Kidney (tissue), 14 donors: ENCODE measurements around the gene LDLRAD3. TPM values are rescaled to one million over a fixed set of nuclear protein-coding genes. Genes with fewer than 3 reads are reported as not detected.
A peak's percentile ranks its signal among the peaks of the same experiment; 100 is the strongest.

Experiments used
- DNase-seq, 5 donors: peaks; one replicate each; pipeline ENCODE4 v3.0.0-alpha.2; 2013 to 2020
- FAIRE-seq: peaks from 2 replicates; lab custom pipeline; 2012; peaks lifted over from hg19 to GRCh38; lab: Jason Lieb, UNC
- H3K27ac ChIP-seq, 2 donors: one replicate each; pipeline ENCODE4 v1.7.0; 2013; ENCODE audit warnings: low read depth in 2 of 2, low read length in 2 of 2, inconsistent platforms in 1 of 2
- H3K27me3 ChIP-seq: one replicate; pipeline ENCODE4 v1.7.1; 2013; ENCODE audit warnings: low read length, inconsistent platforms; ENCODE audit not compliant: control insufficient read depth, insufficient read depth
- H3K36me3 ChIP-seq, 3 donors: one replicate each; pipeline versions ENCODE4 v1.7.0 to v1.7.1; 2013; ENCODE audit warnings: low read length in 3 of 3, control low read depth in 1 of 3, inconsistent platforms in 1 of 3; ENCODE audit not compliant: insufficient read depth in 3 of 3, control insufficient read depth in 2 of 3
- H3K4me1 ChIP-seq, 3 donors: one replicate each; pipeline versions ENCODE4 v1.7.0 to v1.7.1; 2013; ENCODE audit warnings: low read length in 3 of 3, inconsistent platforms in 1 of 3, low read depth in 1 of 3; ENCODE audit not compliant: control insufficient read depth in 2 of 3, insufficient read depth in 2 of 3
- H3K4me3 ChIP-seq, 3 donors: one replicate each; pipeline versions ENCODE4 v1.7.0 to v1.8.1; 2013; ENCODE audit warnings: low read length in 3 of 3, control low read depth in 1 of 3, inconsistent platforms in 1 of 3
- H3K9ac ChIP-seq, 3 donors: one replicate each; pipeline versions ENCODE4 v1.7.0 to v1.7.1; 2013; ENCODE audit warnings: low read length in 3 of 3, control low read depth in 1 of 3, inconsistent platforms in 1 of 3
- H3K9me3 ChIP-seq, 3 donors: one replicate each; pipeline versions ENCODE4 v1.7.0 to v1.7.1; 2013; ENCODE audit warnings: low read length in 3 of 3, control low read depth in 1 of 3, inconsistent platforms in 1 of 3; ENCODE audit not compliant: control insufficient read depth in 2 of 3, insufficient read depth in 1 of 3
- intact Hi-C: fragments of 100-400 bp; cut with DNase I; formaldehyde crosslinking; loops from one replicate; pipeline ENCODE4 v1.11.1; 2022
- polyA plus RNA-seq: library from polyadenylated mRNA; stranded (reverse); fragments of 350-450 nt; fragmentation: Illumina TruSeq; extraction: RNeasy Lipid Tissue Mini Kit (QIAGEN cat#74804); gene quantifications from one replicate; pipeline ENCODE4 v1.2.3, GENCODE V29; 2014; ENCODE audit warnings: low read depth, low replicate concordance; ENCODE audit not compliant: insufficient read depth
- total RNA-seq: library from RNA; stranded (reverse); fragmentation: NEBNext Ultra II Directional; extraction: Animal tissue kit (Norgen Biotek cat#: 25700); gene quantifications from one replicate; pipeline ENCODE4 v1.2.1, GENCODE V29; 2021
- TF ChIP-seq, protein P1 (sequence below): IDR thresholded peaks from 3 replicates; pipeline ENCODE4 v1.5.1; 2012; ENCODE audit warnings: mild to moderate bottlenecking, moderate library complexity, borderline replicate concordance; ENCODE audit not compliant: insufficient read depth; ENCODE audit errors: extremely low read depth
- donor health status: control.
- donor health status: control.
- donor health status: control.
- donor health status: control.
- donor health status: control.
- donor health status: DM: yes; HTN: yes; CAD: no.
- donor health status: Normal renal cell carcinoma (clear cell type).

The LDLRAD3 gene
- total and polyA plus RNA-seq, 2 donors from 2014 or later, result 1.2 to 14.2 TPM

DNA sequence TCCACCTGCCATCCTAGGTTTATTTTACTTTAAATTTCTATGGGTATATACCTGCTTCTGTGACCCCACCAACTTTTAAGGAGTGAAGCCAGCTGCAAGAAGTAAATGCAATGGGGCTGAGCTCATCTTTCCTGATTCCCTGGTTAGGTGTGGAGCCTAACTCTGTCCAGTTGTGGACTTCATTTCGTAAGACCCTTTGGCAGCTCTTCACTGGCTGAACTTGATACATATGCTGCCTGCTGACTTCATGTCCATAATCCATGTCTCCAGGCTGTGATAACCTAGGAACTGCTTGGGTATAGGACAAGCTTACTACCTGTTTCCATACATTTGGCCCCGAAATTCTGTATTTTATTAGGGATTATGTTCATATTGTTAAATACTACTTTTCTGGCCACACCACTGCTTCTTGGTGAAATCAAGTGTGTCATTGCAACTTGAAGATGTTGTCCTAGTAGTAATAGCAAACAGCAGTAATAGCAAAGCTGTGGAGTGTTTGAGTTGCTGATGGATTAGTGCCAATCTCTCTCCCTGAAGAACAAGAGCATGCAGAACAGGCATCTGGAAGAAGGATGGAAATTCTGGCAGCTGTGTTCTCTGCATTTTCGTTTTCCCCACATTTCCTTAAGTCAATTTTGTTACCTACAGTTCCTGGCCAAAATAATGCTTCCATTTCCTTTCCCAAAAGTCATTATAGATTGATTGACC is 31.2 kb downstream of the LDLRAD3 start:
- TF ChIP-seq, protein P1, sequence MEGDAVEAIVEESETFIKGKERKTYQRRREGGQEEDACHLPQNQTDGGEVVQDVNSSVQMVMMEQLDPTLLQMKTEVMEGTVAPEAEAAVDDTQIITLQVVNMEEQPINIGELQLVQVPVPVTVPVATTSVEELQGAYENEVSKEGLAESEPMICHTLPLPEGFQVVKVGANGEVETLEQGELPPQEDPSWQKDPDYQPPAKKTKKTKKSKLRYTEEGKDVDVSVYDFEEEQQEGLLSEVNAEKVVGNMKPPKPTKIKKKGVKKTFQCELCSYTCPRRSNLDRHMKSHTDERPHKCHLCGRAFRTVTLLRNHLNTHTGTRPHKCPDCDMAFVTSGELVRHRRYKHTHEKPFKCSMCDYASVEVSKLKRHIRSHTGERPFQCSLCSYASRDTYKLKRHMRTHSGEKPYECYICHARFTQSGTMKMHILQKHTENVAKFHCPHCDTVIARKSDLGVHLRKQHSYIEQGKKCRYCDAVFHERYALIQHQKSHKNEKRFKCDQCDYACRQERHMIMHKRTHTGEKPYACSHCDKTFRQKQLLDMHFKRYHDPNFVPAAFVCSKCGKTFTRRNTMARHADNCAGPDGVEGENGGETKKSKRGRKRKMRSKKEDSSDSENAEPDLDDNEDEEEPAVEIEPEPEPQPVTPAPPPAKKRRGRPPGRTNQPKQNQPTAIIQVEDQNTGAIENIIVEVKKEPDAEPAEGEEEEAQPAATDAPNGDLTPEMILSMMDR, result no peak
- no peak for FAIRE-seq
- Histone ChIP-seq H3K9me3 (no peaks in the 10 kb centered on the region), H3K36me3 (no peaks in the 10 kb centered on the region), H3K27me3 (no peaks in the 10 kb centered on the region), H3K4me1 (no peaks in the 10 kb centered on the region), H3K9ac (no peak overlapping the region), H3K27ac (no peak overlapping the region), H3K4me3 (no peak overlapping the region)
- DNase-seq, result no peak
- intact Hi-C loops, result no loop called here

DNA sequence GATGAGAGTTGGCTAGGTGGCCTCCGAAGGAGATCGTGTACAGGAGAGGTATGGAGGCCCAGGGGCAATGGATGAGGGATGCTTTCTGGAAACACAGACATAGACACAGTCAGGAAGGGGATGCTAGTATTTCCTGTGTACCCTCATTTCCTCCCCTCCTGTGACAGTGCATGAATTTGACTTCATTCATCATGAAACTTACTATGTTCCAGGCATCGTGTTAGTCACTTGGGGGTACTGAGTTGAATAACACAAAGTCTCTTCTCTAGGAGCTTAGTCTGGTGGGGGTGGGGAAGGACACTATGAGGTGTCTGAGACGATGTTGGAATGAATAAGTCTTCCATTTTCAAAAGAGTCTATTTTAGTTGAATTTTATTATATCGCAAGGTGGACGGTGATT is 32.6 kb downstream of the LDLRAD3 start:
- intact Hi-C loops, result no loop called here
- FAIRE-seq, result no peak

DNA sequence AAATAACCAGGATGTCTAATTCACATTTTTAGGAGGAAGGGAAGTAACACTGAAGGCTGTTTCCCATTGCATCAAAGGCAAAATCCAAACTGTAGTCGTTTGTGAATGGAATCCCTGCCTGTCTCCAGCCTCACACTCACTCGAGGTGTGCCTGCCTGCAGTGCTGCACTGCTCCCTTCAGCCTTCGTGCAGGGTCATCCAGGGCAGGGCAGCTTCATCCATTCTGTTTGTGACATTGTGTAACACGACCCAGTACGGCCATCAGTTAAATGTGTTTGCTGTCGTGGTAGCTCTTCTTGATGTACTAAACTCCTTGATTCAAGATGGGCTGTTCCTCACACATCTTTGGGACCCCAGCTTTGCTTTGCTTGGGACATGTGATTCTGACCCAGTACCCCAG is 34.3 kb downstream of the LDLRAD3 start:
- no peaks in the 10 kb centered on the region for H3K9me3 ChIP-seq
- intact Hi-C loops, result no loop called here
- no peaks in the 10 kb centered on the region for H3K27me3 ChIP-seq
- H3K9ac ChIP-seq, result no peak overlapping the region
- no peak overlapping the region for H3K4me3 ChIP-seq
- TF ChIP-seq, protein P1, result no peak
- FAIRE-seq, result no peak
- no peak overlapping the region for H3K27ac ChIP-seq
- H3K36me3 ChIP-seq, result no peaks in the 10 kb centered on the region
- no peaks in the 10 kb centered on the region for H3K4me1 ChIP-seq
- peak in 4 of 5 donors; percentile 56 to 67 (median 63) for DNase-seq

More for the DNA sequence above, 32.6 kb downstream of the LDLRAD3 start:
- Histone ChIP-seq H3K36me3 (no peaks in the 10 kb centered on the region), H3K4me1 (no peaks in the 10 kb centered on the region), H3K9me3 (no peaks in the 10 kb centered on the region), H3K9ac (no peak overlapping the region), H3K27ac (no peak overlapping the region), H3K27me3 (no peaks in the 10 kb centered on the region), H3K4me3 (no peak overlapping the region)
- TF ChIP-seq, protein P1, result no peak
- no peak for DNase-seq
